Right lung (tissue), 5 donors: ENCODE results near the gene RBFOX2. TPM values are rescaled to one million over a fixed set of nuclear protein-coding genes. Genes with fewer than 3 reads are reported as not detected.
A peak's percentile ranks its signal among the peaks of the same experiment; 100 is the strongest.

Source experiments
- DNase-seq, 2 donors: peaks; one replicate each; pipeline ENCODE4 v3.0.0-alpha.2; 2013
- polyA plus RNA-seq, 5 donors: library from polyadenylated mRNA; unstranded; fragments of 120-200 nt; gene quantifications; one replicate each; pipeline versions ENCODE4 v1.2.1 to v1.2.3, GENCODE V29; 2013; ENCODE audit warnings: inconsistent platforms in 1 of 5, low replicate concordance in 1 of 5; ENCODE audit not compliant: insufficient read length in 5 of 5, insufficient read depth in 1 of 5

The RBFOX2 gene
- polyA plus RNA-seq, 5 donors: 121 to 167 (median 156) TPM

DNA sequence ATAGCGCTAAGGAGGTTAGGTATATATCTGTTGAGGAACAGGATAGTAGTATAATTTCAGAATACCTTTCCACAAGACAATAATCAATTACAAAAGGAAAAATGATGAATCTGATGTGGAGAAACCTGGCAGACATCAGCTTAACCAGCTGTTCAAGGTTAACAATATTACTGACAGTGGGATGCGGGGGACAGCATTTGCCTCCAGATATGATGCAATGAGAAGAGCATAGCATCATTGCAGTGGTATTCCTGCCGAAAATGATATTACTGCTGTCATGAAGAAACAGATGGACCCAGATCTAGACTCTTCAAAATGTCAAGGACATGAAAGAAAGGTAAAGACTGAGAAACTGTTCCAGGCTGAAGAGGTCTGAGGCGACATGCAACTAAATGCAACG is 49.7 kb downstream of the RBFOX2 start:
- DNase-seq: no peak

DNA sequence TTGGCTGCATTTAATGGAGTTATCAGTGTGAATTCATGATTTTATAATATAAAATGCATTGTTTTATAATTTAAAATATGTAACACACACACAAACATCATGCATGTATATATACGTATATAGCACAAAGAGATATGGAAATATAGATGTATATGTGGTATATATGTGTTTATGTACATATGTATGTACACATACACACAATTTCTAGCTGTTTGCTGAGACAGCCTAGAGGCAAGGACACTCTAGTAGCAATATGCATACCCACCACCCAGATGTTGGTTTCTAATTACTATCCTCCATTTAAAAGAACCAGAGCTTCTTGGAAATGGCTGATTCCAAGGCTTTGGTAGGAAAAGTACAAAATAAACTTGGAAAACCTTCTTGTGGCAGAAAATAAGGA is 50.4 kb downstream of the RBFOX2 start:
- no peak for DNase-seq

DNA sequence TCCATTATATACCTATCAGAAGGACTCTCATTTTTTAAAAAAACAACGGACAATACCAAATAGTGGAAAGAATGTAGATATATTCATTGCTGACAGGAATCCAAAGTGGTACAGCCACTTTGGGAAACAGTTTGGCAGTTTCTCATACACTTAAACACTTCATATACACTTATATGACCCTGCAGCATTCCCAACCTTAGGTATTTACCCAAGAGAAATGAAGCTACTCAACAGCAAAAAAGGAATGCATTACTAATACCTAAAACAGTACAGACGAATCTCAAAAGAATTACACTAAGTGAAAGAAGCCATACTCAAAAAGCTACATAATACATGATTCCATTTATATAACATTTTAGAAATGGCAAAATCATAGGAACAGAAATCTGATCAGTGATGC is 51.5 kb downstream of the RBFOX2 start:
- no peak for DNase-seq

DNA sequence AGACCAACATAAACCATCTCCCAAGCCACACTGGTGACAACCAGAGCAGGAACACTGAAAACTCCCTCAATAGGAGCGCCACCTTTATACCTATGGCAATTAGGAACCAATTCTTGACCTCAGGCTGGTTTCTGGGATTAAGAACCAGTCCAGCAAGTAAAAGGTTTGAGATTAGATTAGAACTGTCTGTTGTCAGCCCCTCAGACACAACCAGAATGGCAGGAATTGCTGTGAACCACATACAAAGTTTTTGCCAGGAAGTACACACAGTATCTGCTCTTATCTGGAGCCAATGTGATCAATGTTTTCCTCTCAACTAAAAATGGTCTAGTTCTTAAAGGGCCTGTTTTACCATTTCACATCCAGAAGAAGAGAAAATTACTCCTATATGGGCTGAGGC is 55.2 kb downstream of the RBFOX2 start:
- no peak for DNase-seq

DNA sequence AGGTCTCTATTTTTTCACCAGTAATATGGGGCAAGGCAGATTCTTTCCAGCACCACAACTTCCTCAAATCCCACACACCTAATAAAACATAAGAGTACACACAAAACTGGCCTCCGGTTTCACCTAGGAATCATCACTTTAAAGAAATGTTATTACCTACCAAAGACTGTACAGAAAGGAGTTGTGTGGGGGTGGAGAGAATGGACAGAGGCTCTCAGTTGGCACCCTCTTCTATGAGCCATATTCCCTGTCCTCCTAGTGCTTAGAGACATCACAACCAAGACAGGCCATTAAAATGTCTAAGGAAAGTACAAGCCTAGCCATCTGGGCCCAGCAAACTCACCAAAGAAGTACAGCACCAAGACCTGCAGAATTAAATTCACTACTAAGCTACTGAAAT is 56.1 kb downstream of the RBFOX2 start:
- no peak for DNase-seq

DNA sequence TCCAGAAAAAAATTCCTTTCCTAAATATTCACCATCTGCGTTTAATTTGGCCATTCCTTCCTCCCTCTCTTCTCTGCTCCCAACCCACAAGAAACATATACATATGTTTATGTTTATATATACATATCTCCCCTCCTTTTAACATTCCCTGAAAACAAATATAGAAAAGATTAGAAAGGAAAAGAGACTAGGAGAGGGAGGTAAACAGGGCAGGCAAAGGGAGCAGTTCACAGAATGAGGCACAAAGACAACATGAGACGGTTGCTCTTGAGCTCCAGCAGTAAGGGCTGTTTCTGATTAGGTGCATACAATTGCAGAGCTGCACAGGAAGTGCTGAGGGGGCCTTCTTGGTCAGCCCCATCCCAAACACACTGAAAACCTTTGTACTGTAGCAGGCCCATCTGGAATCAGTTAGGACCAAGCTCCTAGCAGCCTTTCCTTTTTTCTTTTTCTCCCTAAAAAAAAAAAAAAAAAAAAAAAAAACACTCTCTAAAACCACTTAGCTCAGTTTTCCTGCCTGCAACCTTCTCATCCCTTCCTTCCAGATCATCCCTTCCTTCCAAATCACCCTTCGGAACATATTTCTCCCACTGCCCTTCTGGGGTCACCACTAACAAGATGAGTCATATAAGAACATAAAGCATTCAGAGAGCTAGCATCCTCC is 57.0 kb downstream of the RBFOX2 start:
- DNase-seq: no peak

DNA sequence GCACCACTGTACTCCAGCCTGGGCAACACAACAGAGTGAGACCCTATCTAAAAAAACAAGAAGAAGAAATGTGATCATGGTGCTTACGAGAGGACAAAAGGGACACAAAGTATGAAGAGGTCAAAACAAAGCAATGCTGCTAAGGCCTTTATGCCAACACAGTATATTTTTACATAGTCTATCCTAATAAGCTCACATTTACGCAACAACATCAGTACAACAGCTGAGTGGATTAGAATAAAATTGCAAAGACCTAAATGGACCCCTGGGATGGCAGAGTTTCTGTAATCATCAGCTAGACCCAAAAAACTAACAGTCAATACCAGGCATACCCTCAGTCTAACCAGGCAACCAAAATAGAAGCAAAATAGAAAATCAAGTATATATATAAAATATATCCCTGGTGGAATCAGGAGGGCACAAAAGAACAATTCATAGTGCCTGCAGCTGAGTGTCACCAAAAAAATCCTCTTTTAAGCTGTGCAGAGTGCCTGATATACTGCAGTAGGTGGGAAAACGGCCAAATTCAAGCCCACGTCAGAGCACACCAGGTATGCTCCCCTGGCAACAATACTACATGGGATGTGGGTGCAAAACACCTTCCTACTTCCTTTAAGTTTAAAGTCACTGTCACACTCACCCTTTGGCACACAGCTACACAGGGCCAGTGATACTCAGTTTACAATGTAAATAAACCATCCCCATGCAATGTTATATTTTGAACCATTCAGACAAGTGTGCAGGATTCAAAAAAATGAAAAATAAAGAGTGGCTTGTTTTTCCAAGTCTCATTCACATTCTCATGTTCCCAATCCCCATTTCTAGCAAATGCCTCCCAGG is 57.8 kb downstream of the RBFOX2 start:
- no peak for DNase-seq

DNA sequence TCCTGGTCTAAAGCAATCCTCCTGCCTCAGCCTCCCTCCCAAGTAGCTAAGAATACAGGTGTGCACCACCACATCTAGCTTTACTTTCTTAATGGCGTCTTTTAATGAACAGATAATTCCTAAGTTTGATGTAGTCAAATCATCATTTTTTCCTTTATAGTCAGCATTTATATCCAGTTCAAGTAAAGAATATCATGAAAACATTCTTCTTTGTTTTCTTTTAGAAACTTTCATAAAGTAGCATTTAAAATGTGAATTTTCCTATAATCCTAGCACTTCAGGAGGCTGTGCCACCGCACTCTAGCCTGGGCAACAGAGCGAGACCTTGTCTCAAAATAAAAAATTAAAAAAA is 61.6 kb downstream of the RBFOX2 start:
- DNase-seq: no peak

DNA sequence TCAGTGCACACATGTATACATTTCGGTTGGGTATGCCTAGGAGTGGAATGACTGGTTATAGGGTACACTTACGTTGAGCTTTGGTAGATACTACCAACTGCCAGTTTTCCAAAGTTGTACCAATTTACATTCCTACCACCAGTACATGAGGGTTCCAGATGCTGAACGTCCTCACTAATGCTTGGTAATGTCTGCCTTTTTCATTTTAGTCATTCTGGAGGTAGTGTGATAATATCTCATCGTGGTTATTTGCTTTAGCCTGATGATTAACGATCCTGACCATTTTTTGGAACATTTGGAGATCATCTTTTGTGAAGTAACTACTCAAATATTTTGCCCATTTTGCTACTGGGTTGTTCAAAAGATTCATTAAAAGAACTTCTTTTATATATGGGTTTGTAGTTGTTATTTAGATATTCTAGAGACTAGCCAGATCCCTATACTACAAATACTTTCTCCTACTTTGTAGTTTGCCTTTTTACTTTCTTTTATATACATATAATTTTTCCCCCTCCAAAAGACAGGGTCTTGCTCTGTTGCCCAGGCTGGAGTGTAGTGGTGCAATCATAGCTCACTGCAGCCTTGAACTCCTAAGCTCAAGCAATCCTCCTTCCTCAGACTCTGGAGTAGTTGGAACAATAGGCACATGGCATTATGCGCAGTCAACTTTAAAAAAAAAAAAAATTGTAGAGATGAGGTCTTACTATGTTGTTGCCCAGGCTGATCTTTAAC is 62.1 kb downstream of the RBFOX2 start:
- DNase-seq: no peak

DNA sequence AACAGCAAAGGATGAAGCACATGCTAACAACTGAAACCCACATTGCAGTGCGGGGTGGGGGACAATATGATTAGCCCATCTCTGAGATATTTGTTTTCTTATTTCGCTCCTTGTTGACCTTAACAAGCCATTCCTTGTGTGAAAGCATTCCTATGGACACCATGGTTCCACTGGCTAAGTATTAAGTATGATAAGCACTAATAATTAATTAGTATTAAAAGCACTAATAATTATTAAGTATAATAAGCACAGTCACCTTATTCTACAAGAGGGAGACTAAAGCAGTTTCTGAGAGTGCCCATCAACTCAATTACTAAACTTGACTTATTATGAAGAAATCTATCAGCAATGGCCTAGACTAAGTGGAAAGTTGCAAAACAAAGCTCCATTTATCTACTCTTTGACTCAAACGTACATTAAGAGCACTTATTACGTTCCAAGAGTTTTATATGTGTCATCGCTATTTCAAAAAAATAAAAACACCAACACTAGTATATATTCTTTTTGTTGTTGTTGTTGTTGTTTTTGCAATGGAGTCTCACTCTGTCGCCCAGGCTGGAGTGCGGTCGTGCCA is 65.3 kb downstream of the RBFOX2 start:
- DNase-seq: no peak

DNA sequence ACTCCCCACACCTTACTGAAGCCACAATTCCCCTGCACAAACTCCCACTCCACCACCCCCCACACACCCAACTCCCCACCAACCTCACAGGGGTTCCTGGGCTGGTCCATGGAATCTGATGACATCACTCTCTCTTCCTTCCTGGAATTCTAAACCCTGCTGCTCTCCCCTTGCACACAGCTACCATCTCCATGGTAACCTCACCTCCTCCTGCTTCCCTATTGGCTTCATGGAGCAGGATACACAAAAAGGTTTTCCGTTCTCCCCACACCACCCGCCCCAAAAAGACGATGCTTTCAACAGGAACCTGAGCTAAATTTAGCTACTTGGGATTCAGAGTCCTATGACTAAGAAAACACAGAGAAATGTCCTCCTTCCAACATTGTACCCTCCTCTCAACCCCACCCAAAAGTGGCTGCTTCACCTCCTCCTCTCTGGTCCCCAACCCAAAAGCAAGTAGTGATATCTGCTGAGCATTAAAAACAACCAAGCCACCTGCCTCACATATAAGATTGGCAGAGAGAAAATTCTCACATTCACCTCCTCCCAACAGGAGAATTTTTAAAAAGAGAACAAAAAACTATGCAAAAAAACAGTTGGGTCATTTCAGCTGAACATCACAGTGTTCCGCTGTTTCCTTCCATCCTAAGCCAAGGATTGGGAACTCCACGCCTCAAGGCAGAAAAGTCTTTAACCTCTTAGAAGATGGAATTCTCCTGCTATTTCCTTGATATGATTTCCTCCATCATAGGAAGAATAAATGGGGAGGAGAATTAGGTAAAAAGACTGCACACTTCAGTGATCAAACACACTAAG is 66.9 kb downstream of the RBFOX2 start:
- peak; percentile 51 to 59 for DNase-seq

DNA sequence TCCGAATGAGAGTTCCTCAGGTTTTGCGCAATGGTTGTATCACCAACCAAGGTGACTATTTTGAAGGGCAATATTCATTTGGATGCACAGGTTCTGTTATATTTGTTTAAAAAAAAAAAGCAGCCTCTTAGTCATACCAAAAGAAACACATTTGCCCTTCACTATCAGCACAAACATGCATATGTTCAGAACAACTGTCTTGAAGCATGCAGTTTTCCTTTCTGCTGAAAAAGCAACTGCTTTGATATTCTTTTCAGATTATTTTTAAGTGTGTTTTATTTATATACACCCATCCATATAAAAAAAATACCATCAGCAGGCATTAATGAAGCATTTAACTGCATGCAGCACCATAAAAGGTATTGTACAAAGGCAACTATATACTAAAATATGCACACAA is 67.8 kb downstream of the RBFOX2 start:
- DNase-seq: no peak

DNA sequence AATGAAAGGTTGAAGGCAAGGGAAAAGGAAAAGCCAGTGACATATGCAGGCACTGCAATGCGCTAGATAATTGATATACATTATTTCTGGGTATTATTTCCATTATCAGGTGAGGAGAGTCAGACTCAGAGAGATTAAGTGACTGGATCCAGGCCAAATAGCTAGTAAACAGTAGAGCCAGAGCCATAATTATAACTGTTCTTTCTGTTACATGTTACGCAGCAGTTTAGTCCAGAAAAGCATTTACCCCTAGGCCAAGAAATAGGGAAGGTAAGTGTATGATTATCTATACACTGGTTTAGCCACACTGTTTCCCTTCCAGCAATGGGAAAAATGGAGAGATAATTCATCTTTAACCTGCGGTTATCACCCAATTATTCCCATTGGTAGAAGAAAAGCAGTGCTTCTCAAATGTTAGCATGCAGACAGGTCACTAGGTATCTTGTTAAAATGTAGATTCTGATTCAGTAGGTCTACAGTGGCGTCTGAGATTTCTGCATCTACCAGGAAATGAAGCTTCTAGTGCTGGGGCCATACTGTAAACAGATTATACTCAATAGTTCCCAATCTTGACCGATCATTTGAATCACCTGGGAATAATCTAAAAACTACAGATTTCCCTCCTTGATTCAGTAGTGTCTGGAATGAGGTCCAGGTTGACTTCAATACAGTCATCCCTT is 69.4 kb downstream of the RBFOX2 start:
- no peak for DNase-seq

DNA sequence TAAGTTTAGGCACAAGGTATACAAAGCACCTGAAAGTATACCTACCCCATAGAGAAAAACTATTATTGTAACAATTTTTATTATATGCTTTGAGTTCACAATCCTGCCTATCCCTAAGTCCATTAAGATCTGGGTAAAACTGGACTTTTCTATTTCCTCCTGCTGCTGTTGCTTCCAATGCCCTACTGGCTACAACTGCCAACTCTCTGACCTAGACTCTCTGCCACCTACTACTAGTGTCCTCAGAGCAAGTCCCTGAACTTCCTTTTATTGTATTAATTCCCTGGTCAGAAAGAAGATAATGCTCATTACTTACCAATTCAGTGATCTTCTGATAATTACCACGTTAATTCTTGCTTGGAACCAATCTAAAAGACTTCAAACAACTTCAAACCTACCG is 70.3 kb downstream of the RBFOX2 start:
- no peak for DNase-seq

DNA sequence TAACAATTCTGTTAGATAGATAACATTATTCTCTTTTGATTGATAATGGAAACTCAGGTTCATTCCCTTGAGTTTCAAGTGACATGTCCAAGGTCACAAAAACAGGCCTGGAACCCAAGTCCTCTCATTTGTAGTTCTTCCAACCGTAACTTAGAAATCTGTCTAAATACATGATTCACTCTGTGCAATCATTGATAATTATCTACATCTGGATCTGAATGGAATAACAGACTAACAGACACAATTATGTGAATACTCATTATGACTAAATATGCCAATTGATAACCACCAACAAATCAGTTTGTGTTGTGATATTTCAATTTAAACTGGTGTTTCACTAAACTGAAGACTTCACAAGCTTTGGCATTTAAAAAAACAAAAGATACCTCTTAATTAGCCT is 71.0 kb downstream of the RBFOX2 start:
- no peak for DNase-seq

DNA sequence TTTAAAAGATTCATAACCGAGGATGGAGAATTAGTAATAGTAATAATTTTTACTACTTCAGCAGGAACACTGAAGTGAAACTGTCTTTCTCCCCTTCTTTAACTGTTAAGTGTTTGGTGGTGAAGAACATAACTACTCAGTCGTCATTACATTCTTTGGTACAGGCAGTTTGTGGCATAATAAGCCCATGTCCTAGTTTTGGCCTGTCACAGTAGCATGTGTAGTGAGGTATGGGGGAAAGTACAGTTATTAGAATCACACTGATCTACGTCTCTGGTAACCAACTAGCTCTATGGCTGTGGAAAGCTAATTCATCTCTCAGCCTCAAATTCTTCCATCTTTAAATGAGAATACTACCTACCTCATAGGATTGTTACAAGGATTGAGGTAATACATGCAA is 71.8 kb downstream of the RBFOX2 start:
- no peak for DNase-seq

DNA sequence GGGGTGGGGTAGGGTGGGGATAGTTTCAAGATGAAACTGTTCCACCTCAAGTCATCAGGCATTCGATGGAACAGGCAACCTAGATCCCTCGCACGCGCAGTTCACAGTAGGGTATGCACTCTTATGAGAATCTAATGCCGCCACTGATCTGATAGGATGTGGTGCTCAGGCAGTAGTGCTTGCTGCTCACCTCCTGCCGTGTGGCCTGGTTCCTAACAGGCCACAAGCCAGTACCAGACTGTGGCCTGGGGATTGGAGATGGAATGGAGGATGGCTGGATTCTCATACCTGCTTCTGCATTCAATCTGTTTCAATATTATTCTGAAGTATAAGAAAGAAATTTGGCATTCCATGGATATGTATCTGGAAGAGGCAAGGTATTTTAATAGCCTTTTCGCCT is 73.1 kb downstream of the RBFOX2 start:
- no peak for DNase-seq

DNA sequence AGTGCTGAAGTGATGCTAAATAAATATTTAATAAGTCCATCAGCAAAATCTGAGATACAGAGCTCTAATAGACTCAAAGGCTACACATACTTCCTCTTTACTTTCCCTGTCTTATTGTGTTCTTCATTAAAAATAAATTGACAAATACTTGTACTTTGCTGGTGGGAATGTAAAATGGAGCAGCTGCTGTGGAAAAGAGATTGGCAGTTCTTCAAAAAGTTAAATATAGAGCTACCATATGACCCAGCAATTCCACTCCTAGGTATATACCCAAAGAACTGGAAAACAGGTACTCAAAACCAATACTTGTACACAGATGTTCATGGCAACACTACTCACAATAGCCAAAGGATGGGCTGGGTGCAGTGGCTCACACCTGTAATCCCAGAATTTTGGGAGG is 76.0 kb downstream of the RBFOX2 start:
- no peak for DNase-seq

DNA sequence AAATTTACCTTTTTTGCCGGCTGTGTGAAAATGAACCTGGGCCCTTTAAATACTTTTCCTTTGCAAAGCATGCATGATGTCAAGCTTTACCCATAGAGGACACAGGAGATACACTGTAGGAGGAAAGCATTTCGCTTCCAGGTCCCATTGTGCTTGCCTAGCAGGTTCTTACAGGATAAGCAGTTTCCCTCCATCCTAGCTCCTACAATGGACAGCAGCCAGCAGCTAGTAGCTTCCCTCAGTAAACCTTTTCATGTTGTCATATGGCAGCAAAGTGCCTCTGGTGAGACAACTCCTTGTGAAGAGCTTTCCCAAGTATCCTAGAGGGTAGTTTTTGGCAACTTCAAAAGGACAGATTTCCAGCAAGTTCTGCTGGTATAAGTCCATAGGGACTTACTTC is 78.4 kb downstream of the RBFOX2 start:
- no peak for DNase-seq

DNA sequence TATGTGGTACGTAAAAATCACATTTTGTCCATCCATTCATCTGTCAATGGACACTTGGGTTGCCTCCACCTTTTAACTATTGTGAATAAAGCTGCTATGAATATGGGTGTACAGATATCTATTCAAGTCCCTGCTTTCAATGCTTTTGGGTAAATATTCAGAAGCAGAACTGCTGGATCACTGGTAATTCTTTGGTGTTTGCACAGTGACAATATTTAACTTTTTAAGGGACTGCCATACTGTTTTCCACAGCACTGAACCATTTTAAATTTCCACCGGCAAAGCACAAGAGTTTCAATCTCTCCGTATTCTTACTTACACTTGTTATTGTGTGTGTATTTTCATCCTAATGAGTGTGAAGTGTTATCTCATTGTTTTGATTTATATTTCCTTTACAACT is 79.4 kb downstream of the RBFOX2 start:
- no peak for DNase-seq

DNA sequence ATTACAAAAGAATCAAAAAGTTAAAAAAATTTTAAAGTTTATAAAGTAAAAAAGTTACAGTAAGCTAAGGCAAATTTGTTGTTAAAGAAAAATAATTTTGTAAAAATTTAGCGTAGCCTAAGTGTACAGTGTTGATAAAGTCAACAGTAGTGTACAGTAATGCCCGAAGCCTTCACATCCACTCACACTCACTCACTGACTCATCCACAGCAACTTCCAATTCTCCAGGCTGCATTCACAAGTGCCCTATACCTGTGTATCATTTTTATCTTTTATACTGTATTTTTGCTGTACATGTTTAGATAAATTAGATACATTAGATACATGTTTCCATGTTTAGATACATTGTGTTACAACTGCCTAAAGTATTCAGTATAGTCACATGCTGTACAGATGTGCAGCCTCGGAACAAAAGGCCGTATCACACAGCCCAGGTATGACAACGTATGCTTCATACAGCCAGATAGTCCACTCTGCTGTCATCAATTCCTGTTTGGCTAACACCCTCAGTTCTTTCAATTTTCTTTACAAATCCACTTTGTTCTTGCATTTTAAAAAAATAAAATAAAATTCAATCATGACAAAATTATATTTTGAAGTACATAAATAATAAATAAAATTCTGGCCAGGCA is 80.7 kb downstream of the RBFOX2 start:
- DNase-seq: no peak
